ENCODE results near the gene PARD3B. TPM values are rescaled to one million over a fixed set of nuclear protein-coding genes. Genes with fewer than 3 reads are reported as not detected.

The PARD3B gene
- total RNA-seq, 1 donor from 2014 or later = 12.3 TPM

DNA sequence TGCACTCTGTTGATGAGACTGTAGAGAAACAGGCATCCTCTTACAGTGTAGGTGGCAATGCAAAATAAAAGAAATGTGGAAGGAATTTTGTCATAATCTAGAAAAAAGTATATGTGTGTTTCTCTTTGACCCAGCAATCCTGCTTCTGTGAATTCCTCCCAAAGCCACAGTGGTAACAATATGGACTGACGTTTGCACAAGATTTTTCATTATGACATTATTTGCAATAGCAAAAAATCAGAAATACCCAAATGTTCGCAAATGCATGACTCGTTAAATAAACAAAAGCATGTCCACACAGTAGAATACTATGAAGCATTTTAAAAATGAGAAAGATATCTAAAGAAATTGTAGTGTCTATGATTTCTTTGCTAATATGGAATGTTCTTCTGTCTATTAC lies 881.8 kb downstream of the PARD3B start:
- Histone ChIP-seq H3K27me3 (no peaks in the 10 kb centered on the region), H3K36me3 (no peaks in the 10 kb centered on the region), H3K27ac (no peak overlapping the region), H3K4me3 (no peak overlapping the region), H3K4me1 (no peaks in the 10 kb centered on the region), H3K9me3 (no peaks in the 10 kb centered on the region)
- intact Hi-C loops (cut with DNase I) = no loop called here
- TF ChIP-seq POLR2AphosphoS5 (IDR thresholded peaks at IDR 0.05; ENCODE audit: insufficient read depth in 1 of 2, low read depth in 1 of 2) (no peak), POLR2A (IDR thresholded peaks at IDR 0.05) (no peak)
- TF ChIP-seq, protein P1, sequence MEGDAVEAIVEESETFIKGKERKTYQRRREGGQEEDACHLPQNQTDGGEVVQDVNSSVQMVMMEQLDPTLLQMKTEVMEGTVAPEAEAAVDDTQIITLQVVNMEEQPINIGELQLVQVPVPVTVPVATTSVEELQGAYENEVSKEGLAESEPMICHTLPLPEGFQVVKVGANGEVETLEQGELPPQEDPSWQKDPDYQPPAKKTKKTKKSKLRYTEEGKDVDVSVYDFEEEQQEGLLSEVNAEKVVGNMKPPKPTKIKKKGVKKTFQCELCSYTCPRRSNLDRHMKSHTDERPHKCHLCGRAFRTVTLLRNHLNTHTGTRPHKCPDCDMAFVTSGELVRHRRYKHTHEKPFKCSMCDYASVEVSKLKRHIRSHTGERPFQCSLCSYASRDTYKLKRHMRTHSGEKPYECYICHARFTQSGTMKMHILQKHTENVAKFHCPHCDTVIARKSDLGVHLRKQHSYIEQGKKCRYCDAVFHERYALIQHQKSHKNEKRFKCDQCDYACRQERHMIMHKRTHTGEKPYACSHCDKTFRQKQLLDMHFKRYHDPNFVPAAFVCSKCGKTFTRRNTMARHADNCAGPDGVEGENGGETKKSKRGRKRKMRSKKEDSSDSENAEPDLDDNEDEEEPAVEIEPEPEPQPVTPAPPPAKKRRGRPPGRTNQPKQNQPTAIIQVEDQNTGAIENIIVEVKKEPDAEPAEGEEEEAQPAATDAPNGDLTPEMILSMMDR (IDR thresholded peaks at IDR 0.05) = no peak
- DNase-seq (ENCODE audit: extremely low spot score in 2 of 2) = no peak

DNA sequence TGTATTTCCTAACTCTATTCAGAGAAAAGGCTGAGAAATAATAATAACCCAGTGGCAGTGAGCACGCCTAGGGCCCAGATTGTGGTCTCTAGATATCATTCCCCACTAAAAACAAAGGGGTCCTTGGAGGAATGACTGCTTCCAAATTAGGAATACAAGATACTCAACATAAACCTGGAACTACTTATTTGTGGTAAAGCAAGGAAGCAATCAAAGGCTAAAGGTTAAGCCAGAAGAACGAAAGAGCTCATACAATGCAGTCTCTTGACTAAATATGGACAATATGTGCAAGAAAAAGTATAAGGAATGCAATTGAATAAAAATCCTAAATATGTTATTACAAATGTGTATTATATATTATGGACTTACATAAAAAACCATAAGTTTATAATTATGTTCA lies 883.5 kb downstream of the PARD3B start:
- Histone ChIP-seq H3K27me3 (no peaks in the 10 kb centered on the region), H3K9me3 (no peaks in the 10 kb centered on the region), H3K4me1 (no peaks in the 10 kb centered on the region), H3K27ac (no peak overlapping the region), H3K36me3 (no peaks in the 10 kb centered on the region), H3K4me3 (no peak overlapping the region)
- TF ChIP-seq, protein P1 (IDR thresholded peaks at IDR 0.05) = no peak
- TF ChIP-seq POLR2A (IDR thresholded peaks at IDR 0.05) = no peak
- TF ChIP-seq POLR2AphosphoS5 (IDR thresholded peaks at IDR 0.05; ENCODE audit: insufficient read depth in 1 of 2, low read depth in 1 of 2) = no peak
- no peak for DNase-seq (ENCODE audit: extremely low spot score in 2 of 2)
- intact Hi-C loops (cut with DNase I) = no loop called here

DNA sequence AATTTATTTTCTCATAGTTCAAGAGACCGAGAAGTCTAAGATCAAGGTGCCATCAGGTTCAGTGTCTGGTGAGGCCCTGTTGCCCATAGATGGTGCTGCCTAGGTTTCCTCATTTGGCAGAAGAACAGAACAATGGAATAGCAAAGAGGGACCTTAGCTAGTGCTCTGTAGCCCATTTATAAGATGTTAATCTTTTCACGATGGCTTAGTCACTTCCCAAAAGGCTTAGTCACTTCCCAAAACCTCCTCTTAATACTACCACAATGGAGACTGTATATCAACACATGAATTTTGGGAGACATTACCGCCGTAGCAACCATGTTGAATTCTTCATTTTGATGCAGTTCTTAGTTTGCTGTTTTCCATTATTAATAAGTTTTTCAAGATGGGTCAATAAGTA lies 890.7 kb downstream of the PARD3B start:
- TF ChIP-seq, protein P1 (IDR thresholded peaks at IDR 0.05) = no peak
- Histone ChIP-seq H3K9me3 (no peaks in the 10 kb centered on the region), H3K36me3 (no peaks in the 10 kb centered on the region), H3K4me1 (no peaks in the 10 kb centered on the region), H3K27ac (no peak overlapping the region), H3K4me3 (no peak overlapping the region), H3K27me3 (no peaks in the 10 kb centered on the region)
- DNase-seq (ENCODE audit: extremely low spot score in 2 of 2) = no peak
- intact Hi-C loops (cut with DNase I) = no loop called here

DNA sequence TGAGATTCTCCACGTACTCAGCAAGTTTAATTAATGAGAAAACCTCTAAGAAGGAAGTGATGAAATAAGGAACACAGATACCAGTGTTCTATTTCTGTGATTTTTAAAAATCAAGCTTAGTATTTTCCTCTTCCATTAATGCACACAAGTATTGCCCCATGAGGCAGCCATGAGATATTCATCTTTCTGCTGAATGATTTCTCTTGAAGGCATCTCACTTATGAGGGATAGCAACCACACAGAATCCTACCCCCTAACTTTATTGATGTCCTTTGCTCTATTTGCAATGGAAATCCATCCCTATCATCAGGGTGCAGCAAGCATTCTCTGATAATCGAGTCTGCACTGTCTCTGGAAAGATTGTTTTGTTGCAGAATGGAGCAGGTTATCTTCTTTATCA lies 893.0 kb downstream of the PARD3B start:
- no peak for TF ChIP-seq POLR2A (IDR thresholded peaks at IDR 0.05)
- TF ChIP-seq, protein P1 (IDR thresholded peaks at IDR 0.05) = no peak
- TF ChIP-seq POLR2AphosphoS5 (IDR thresholded peaks at IDR 0.05; ENCODE audit: insufficient read depth in 1 of 2, low read depth in 1 of 2) = no peak
- intact Hi-C loops (cut with DNase I) = no loop called here
- no peaks in the 10 kb centered on the region for H3K9me3 ChIP-seq
- no peaks in the 10 kb centered on the region for H3K36me3 ChIP-seq
- H3K27ac ChIP-seq = no peak overlapping the region
- no peak for DNase-seq (ENCODE audit: extremely low spot score in 2 of 2)
- H3K4me1 ChIP-seq = no peaks in the 10 kb centered on the region
- H3K27me3 ChIP-seq = no peaks in the 10 kb centered on the region
- no peak overlapping the region for H3K4me3 ChIP-seq

DNA sequence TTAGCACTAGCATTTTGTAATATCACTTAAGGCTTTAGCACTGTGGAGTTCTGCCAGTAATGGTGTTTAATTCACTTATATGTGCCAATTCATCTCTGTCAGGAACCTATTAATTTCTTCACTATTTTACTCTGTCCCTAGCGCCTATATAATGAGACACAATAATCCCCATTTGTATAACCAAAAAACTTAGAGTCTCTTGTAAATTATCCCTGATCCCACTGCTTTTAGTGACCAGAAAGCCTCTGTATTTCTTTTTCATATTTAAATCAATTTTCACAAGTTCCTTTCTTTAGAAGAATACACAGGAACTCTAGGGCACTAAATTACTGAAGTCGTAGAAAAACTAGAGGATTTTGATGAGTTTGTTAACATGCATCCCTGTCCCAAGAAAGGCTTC lies 894.3 kb downstream of the PARD3B start:
- no peak for DNase-seq (ENCODE audit: extremely low spot score in 2 of 2)
- Histone ChIP-seq H3K4me3 (no peak overlapping the region), H3K27ac (no peak overlapping the region), H3K27me3 (no peaks in the 10 kb centered on the region), H3K4me1 (no peaks in the 10 kb centered on the region), H3K9me3 (no peaks in the 10 kb centered on the region), H3K36me3 (no peaks in the 10 kb centered on the region)
- intact Hi-C loops (cut with DNase I) = no loop called here
- TF ChIP-seq, protein P1 (IDR thresholded peaks at IDR 0.05) = no peak
- TF ChIP-seq POLR2A (IDR thresholded peaks at IDR 0.05) (no peak), POLR2AphosphoS5 (IDR thresholded peaks at IDR 0.05; ENCODE audit: insufficient read depth in 1 of 2, low read depth in 1 of 2) (no peak)
